Keratinocyte (primary cell): ENCODE results near the gene DENND1A. TPM values are rescaled to one million over a fixed set of nuclear protein-coding genes. Genes with fewer than 3 reads are reported as not detected.

Source experiments
- DNase-seq: peaks from one replicate; pipeline ENCODE4 v3.0.0-alpha.2; 2011; ENCODE audit warnings: low read depth, missing footprints, low spot score
- FAIRE-seq: peaks from 2 replicates; lab custom pipeline; 2011; peaks lifted over from hg19 to GRCh38; lab: Jason Lieb, UNC
- H2AFZ ChIP-seq: 2 replicates; pipeline ENCODE4 v1.6.0; 2012; ENCODE audit warnings: low read length, control low read depth, inconsistent platforms; ENCODE audit not compliant: control insufficient read depth
- H3K27ac ChIP-seq: 2 replicates; pipeline ENCODE4 v1.5.1; 2011; ENCODE audit warnings: low read length; ENCODE audit not compliant: control insufficient read depth, insufficient read depth
- H3K27me3 ChIP-seq: 3 replicates; pipeline ENCODE4 v1.6.0; 2011; ENCODE audit warnings: low read length; ENCODE audit not compliant: control insufficient read depth, insufficient read depth; ENCODE audit errors: extremely low read depth
- H3K36me3 ChIP-seq, 2 experiments: 2 replicates in 1 of 2; 3 replicates in 1 of 2; pipeline ENCODE4 v1.5.1; 2011; ENCODE audit warnings: low read length in 2 of 2, mild to moderate bottlenecking in 1 of 2; ENCODE audit not compliant: control insufficient read depth in 2 of 2, insufficient read depth in 2 of 2; ENCODE audit errors: extremely low read depth in 1 of 2
- H3K4me1 ChIP-seq: 3 replicates; pipeline ENCODE4 v1.5.1; 2011; ENCODE audit warnings: low read length; ENCODE audit not compliant: control insufficient read depth, insufficient read depth; ENCODE audit errors: extremely low read depth
- H3K4me2 ChIP-seq: 3 replicates; pipeline ENCODE4 v1.6.0; 2011; ENCODE audit warnings: low read depth, low read length; ENCODE audit not compliant: control insufficient read depth, insufficient read depth; ENCODE audit errors: extremely low read depth
- H3K4me3 ChIP-seq, 3 experiments: fragments of 200-600 bp in 1 of 3; sonication (generic) in 1 of 3; 2 replicates in 2 of 3; 3 replicates in 1 of 3; pipeline ENCODE4 v1.5.1; 2011 to 2016; ENCODE audit warnings: low read length in 3 of 3, mild to moderate bottlenecking in 3 of 3, control low read depth in 2 of 3, inconsistent platforms in 1 of 3, low read depth in 1 of 3, mixed read lengths in 1 of 3, mixed run types in 1 of 3, moderate library complexity in 1 of 3; ENCODE audit not compliant: control insufficient read depth in 2 of 3, insufficient read depth in 2 of 3; ENCODE audit errors: extremely low read depth in 1 of 3
- H3K79me2 ChIP-seq: 2 replicates; pipeline ENCODE4 v1.6.0; 2012; ENCODE audit warnings: low read length; ENCODE audit not compliant: control insufficient read depth, insufficient read depth
- H3K9ac ChIP-seq: 3 replicates; pipeline ENCODE4 v1.6.0; 2011; ENCODE audit warnings: low read length; ENCODE audit not compliant: control insufficient read depth, insufficient read depth; ENCODE audit errors: extremely low read depth
- H3K9me1 ChIP-seq: 3 replicates; pipeline ENCODE4 v1.6.0; 2011; ENCODE audit warnings: low read length; ENCODE audit not compliant: control insufficient read depth, insufficient read depth; ENCODE audit errors: extremely low read depth
- H3K9me3 ChIP-seq: 2 replicates; pipeline ENCODE4 v1.5.1; 2012; ENCODE audit warnings: low read depth, low read length; ENCODE audit not compliant: control insufficient read depth
- H4K20me1 ChIP-seq: 3 replicates; pipeline ENCODE4 v1.6.0; 2011; ENCODE audit warnings: low read length; ENCODE audit not compliant: control insufficient read depth, insufficient read depth; ENCODE audit errors: extremely low read depth
- CTCF ChIP-seq, 3 experiments: IDR thresholded peaks in 1 of 3; conservative IDR thresholded peaks in 1 of 3; optimal IDR thresholded peaks in 1 of 3; 2 replicates in 2 of 3; 3 replicates in 1 of 3; pipeline versions ENCODE3 to v1.5.1; 2011; ENCODE audit warnings: low read length in 3 of 3, mild to moderate bottlenecking in 3 of 3, moderate library complexity in 2 of 3, control low read depth in 1 of 3, inconsistent platforms in 1 of 3; ENCODE audit not compliant: insufficient read depth in 2 of 3; ENCODE audit errors: extremely low read depth in 1 of 3
- EZH2 ChIP-seq: IDR thresholded peaks from one replicate; pipeline ENCODE4 v1.6.1; 2012; ENCODE audit warnings: inconsistent platforms, mild to moderate bottlenecking, low read length, moderate library complexity
- dilution Hi-C: fragments of 300-500 bp; cut with MboI; formaldehyde crosslinking; loops from one replicate; pipeline ENCODE4 v1.7.0; 2020; ENCODE audit warnings: low sequenced_read_pairs; ENCODE audit not compliant: extremely low pct_ligation_motif_present
- polyA plus RNA-seq, 5 experiments: library from polyadenylated mRNA; depleted of rRNA in 3 of 5; stranded (reverse) in 3 of 5; stranded (forward) in 1 of 5; unstranded in 1 of 5; fragments of >200 nt; gene quantifications; 1 replicate in 1 of 5; 2 replicates in 3 of 5; 3 replicates in 1 of 5; pipeline versions ENCODE4 v1.2.1 to v1.2.3, GENCODE V29; 2011 to 2012; ENCODE audit warnings: missing spikeins in 2 of 5, low read depth in 1 of 5, low replicate concordance in 1 of 5

Gene DENND1A
- polyA plus RNA-seq, 1 donor (not counting 4 experiments of a cell fraction or from before 2014, with no cell fraction given), result 13.0 TPM

- Histone ChIP-seq H3K79me2 (no peaks in the 10 kb centered on the region), H3K4me3 (no peak overlapping the region), H3K9me3 (no peaks in the 10 kb centered on the region), H3K27ac (no peak overlapping the region), H3K36me3 (no peaks in the 10 kb centered on the region), H3K27me3 (no peaks in the 10 kb centered on the region), H2AFZ (no peak overlapping the region), H3K9ac (no peak overlapping the region), H3K4me1 (no peaks in the 10 kb centered on the region), H3K9me1 (no peaks in the 10 kb centered on the region), H3K4me2 (no peak overlapping the region), H4K20me1 (no peaks in the 10 kb centered on the region)
- DNase-seq, result no peak
- FAIRE-seq, result no peak
- no peak for TF ChIP-seq CTCF (optimal IDR thresholded peaks at IDR 0.05 in 1 of 3, IDR thresholded peaks at IDR 0.05 in 1 of 3, conservative IDR thresholded peaks at IDR 0.05 in 1 of 3; ENCODE audit: extremely low read depth in 1 of 3, insufficient read depth in 2 of 3, low read length in 3 of 3)
- no peak for TF ChIP-seq EZH2
- dilution Hi-C loops, result no loop called here
Measured at GRCh38 chr9:123517512-123517911, 412.4 kb downstream of the DENND1A start.

GRCh38 chr9:123514766-123515165 lies 415.2 kb downstream of the DENND1A start:
- no peak for DNase-seq
- H3K27me3 ChIP-seq, result no peaks in the 10 kb centered on the region
- H3K36me3 ChIP-seq, result no peaks in the 10 kb centered on the region
- H2AFZ ChIP-seq, result no peak overlapping the region
- no peak overlapping the region for H3K27ac ChIP-seq
- dilution Hi-C loops, result no loop called here
- no peaks in the 10 kb centered on the region for H3K79me2 ChIP-seq
- no peak for FAIRE-seq
- no peak overlapping the region for H3K4me3 ChIP-seq
- H4K20me1 ChIP-seq, result no peaks in the 10 kb centered on the region
- no peaks in the 10 kb centered on the region for H3K9me1 ChIP-seq
- no peaks in the 10 kb centered on the region for H3K9me3 ChIP-seq
- no peak overlapping the region for H3K4me2 ChIP-seq
- no peak overlapping the region for H3K9ac ChIP-seq
- no peaks in the 10 kb centered on the region for H3K4me1 ChIP-seq
- TF ChIP-seq EZH2 (no peak), CTCF (optimal IDR thresholded peaks at IDR 0.05 in 1 of 3, IDR thresholded peaks at IDR 0.05 in 1 of 3, conservative IDR thresholded peaks at IDR 0.05 in 1 of 3; ENCODE audit: extremely low read depth in 1 of 3, insufficient read depth in 2 of 3, low read length in 3 of 3) (no peak)
